H9 (cell line): Measurements from ENCODE around the gene IL12RB1. TPM values are rescaled to one million over a fixed set of nuclear protein-coding genes. Genes with fewer than 3 reads are reported as not detected.
"Not testable (repeated sequence)": the region's sequence is repeated elsewhere in the genome, so short reads cannot be mapped to it uniquely, and the experiment has no call there.

Experiments used
- DNase-seq: peaks from one replicate; pipeline ENCODE4 v3.0.0-alpha.2; 2017
- H2AFZ ChIP-seq: one replicate; pipeline ENCODE4 v1.6.1; 2013; ENCODE audit warnings: mild to moderate bottlenecking, low read length, control low read depth, moderate library complexity
- H2AK5ac ChIP-seq: 2 replicates; pipeline ENCODE4 v1.6.1; 2013; ENCODE audit warnings: low read length, control low read depth, mixed read lengths; ENCODE audit not compliant: insufficient read length
- H2BK120ac ChIP-seq: one replicate; pipeline ENCODE4 v1.6.1; 2013; ENCODE audit warnings: low read depth, mild to moderate bottlenecking, low read length, control low read depth, inconsistent platforms; ENCODE audit not compliant: poor library complexity, severe bottlenecking
- H2BK12ac ChIP-seq: 2 replicates; pipeline ENCODE4 v1.6.1; 2013; ENCODE audit warnings: low read length, control low read depth, mixed read lengths, low read depth; ENCODE audit not compliant: insufficient read length
- H2BK15ac ChIP-seq: 2 replicates; pipeline ENCODE4 v1.6.1; 2013; ENCODE audit warnings: low read depth, low read length, control low read depth
- H2BK20ac ChIP-seq: one replicate; pipeline ENCODE4 v1.6.1; 2013; ENCODE audit warnings: low read depth, mild to moderate bottlenecking, low read length, control low read depth, inconsistent platforms; ENCODE audit not compliant: poor library complexity, severe bottlenecking
- H2BK5ac ChIP-seq: 2 replicates; pipeline ENCODE4 v1.6.1; 2013; ENCODE audit warnings: low read length, control low read depth, mixed read lengths; ENCODE audit not compliant: insufficient read length
- H3K14ac ChIP-seq: 2 replicates; pipeline ENCODE4 v1.6.1; 2013; ENCODE audit warnings: low read length, control low read depth; ENCODE audit not compliant: insufficient read depth
- H3K18ac ChIP-seq: 2 replicates; pipeline ENCODE4 v1.6.1; 2013; ENCODE audit warnings: low read depth, mild to moderate bottlenecking, mixed read lengths, low read length, control low read depth; ENCODE audit not compliant: insufficient read length
- H3K23ac ChIP-seq: 2 replicates; pipeline ENCODE4 v1.6.1; 2013; ENCODE audit warnings: low read length, control low read depth, mixed read lengths, low read depth; ENCODE audit not compliant: insufficient read length
- H3K23me2 ChIP-seq: 2 replicates; pipeline ENCODE4 v1.6.1; 2013; ENCODE audit warnings: low read depth, mild to moderate bottlenecking, mixed read lengths, low read length, control low read depth; ENCODE audit not compliant: insufficient read length, poor library complexity, severe bottlenecking
- H3K27ac ChIP-seq: 2 replicates; pipeline ENCODE4 v1.5.1; 2013; ENCODE audit warnings: low read length, control low read depth, mixed read lengths, low read depth; ENCODE audit not compliant: insufficient read length
- H3K27me3 ChIP-seq: 2 replicates; pipeline ENCODE4 v1.6.1; 2013; ENCODE audit warnings: low read length, control low read depth, inconsistent platforms; ENCODE audit not compliant: insufficient read depth
- H3K4ac ChIP-seq: 2 replicates; pipeline ENCODE4 v1.6.1; 2013; ENCODE audit warnings: low read depth, mild to moderate bottlenecking, control low read depth, inconsistent platforms, low read length, moderate library complexity
- H3K4me1 ChIP-seq: 2 replicates; pipeline ENCODE4 v1.6.1; 2013; ENCODE audit warnings: low read length, control low read depth, inconsistent platforms; ENCODE audit not compliant: insufficient read depth
- H3K4me2 ChIP-seq: 2 replicates; pipeline ENCODE4 v1.6.1; 2013; ENCODE audit warnings: low read length, control low read depth, mixed read lengths; ENCODE audit not compliant: insufficient read length, insufficient read depth
- H3K56ac ChIP-seq: 2 replicates; pipeline ENCODE4 v1.6.1; 2013; ENCODE audit warnings: low read depth, mild to moderate bottlenecking, mixed read lengths, low read length, control low read depth; ENCODE audit not compliant: insufficient read length
- H3K79me1 ChIP-seq: 2 replicates; pipeline ENCODE4 v1.6.1; 2013; ENCODE audit warnings: low read depth, mild to moderate bottlenecking, moderate library complexity, low read length, control low read depth, inconsistent platforms; ENCODE audit not compliant: insufficient read depth, poor library complexity, severe bottlenecking
- H3K79me2 ChIP-seq: 2 replicates; pipeline ENCODE4 v1.6.1; 2013; ENCODE audit warnings: low read length, control low read depth, inconsistent platforms; ENCODE audit not compliant: insufficient read depth
- H3K9ac ChIP-seq: 2 replicates; pipeline ENCODE4 v1.6.1; 2013; ENCODE audit warnings: low read length, control low read depth, mixed read lengths; ENCODE audit not compliant: insufficient read length; ENCODE audit errors: extremely low read depth
- H3K9me3 ChIP-seq: one replicate; pipeline ENCODE4 v1.6.1; 2013; ENCODE audit warnings: low read depth, low read length, inconsistent platforms; ENCODE audit not compliant: control insufficient read depth
- H3T11ph ChIP-seq: one replicate; pipeline ENCODE4 v1.6.1; 2013; ENCODE audit warnings: mild to moderate bottlenecking, low read length, control low read depth, inconsistent platforms
- H4K20me1 ChIP-seq: one replicate; pipeline ENCODE4 v1.6.1; 2013; ENCODE audit not compliant: control insufficient read depth, insufficient read length, insufficient read depth
- H4K5ac ChIP-seq: 2 replicates; pipeline ENCODE4 v1.6.1; 2013; ENCODE audit warnings: low read depth, mild to moderate bottlenecking, mixed read lengths, low read length, control low read depth; ENCODE audit not compliant: insufficient read length
- H4K8ac ChIP-seq: replicated peaks from 2 replicates; pipeline ENCODE4 v1.6.1; 2013; ENCODE audit warnings: low read length, control low read depth, mixed read lengths, low read depth; ENCODE audit not compliant: insufficient read length
- H4K91ac ChIP-seq: 2 replicates; pipeline ENCODE4 v1.6.1; 2013; ENCODE audit warnings: low read depth, mild to moderate bottlenecking, moderate library complexity, mixed read lengths, low read length, control low read depth; ENCODE audit not compliant: insufficient read length
- H3K27ac Mint-ChIP-seq, 3 experiments: 2 replicates in 2 of 3; 3 replicates in 1 of 3; pipeline ENCODE4 v1.8.0; 2020 to 2021; ENCODE audit warnings: mixed read lengths in 3 of 3, mild to moderate bottlenecking in 1 of 3, moderate library complexity in 1 of 3
- H3K27me3 Mint-ChIP-seq: 2 replicates; pipeline ENCODE4 v1.8.0; 2021; ENCODE audit warnings: low read depth, mild to moderate bottlenecking, moderate library complexity, mixed read lengths
- H3K36me3 Mint-ChIP-seq, 3 experiments: 2 replicates in 2 of 3; 3 replicates in 1 of 3; pipeline ENCODE4 v1.8.0; 2020 to 2021; ENCODE audit warnings: low read depth in 3 of 3, mixed read lengths in 3 of 3; ENCODE audit not compliant: insufficient read depth in 1 of 3
- H3K4me1 Mint-ChIP-seq, 2 experiments: 2 replicates each; pipeline ENCODE4 v1.8.0; 2020; ENCODE audit warnings: mixed read lengths in 2 of 2
- H3K4me3 Mint-ChIP-seq, 2 experiments: 2 replicates in 1 of 2; 3 replicates in 1 of 2; pipeline ENCODE4 v1.8.0; 2020 to 2021; ENCODE audit warnings: mild to moderate bottlenecking in 2 of 2, mixed read lengths in 2 of 2, moderate library complexity in 1 of 2
- H3K9me3 Mint-ChIP-seq, 2 experiments: 2 replicates in 1 of 2; 3 replicates in 1 of 2; pipeline ENCODE4 v1.8.0; 2020; ENCODE audit warnings: mild to moderate bottlenecking in 2 of 2, mixed read lengths in 2 of 2, moderate library complexity in 1 of 2
- CTCF ChIP-seq: fragments of 200-600 bp; sonication (generic); conservative IDR thresholded peaks from 3 replicates; pipeline ENCODE4 v1.8.0; 2021; ENCODE audit warnings: antibody characterized with exemption, mild to moderate bottlenecking
- WGBS: extraction: QIAGEN DNeasy Blood & Tissue Kit; methylation state at CpG from one replicate; pipeline ENCODE4 v1.1.7; 2013; ENCODE audit warnings: missing lambda C conversion rate, low lambda C conversion rate, mixed read lengths; ENCODE audit not compliant: insufficient read length; ENCODE audit errors: extremely low coverage; 5-methylcytosine and 5-hydroxymethylcytosine counted together
- total RNA-seq: library from RNA; stranded (reverse); gene quantifications from 2 replicates; pipeline ENCODE4 v1.2.1, GENCODE V29; 2021

IL12RB1 gene
- total RNA-seq, 1 experiment from 2014 or later: not detected

- no CpG with 5 or more reads among the region's 9 CpGs for WGBS
- no peak for DNase-seq
Measured at GRCh38 chr19:18107235-18107634, 20.5 kb upstream of the IL12RB1 start.

GRCh38 chr19:18105259-18105658, 18.5 kb upstream of the IL12RB1 start:
- not testable (repeated sequence) for H3K4me1 ChIP-seq, DNase-seq, H3K56ac ChIP-seq, H3K79me2 ChIP-seq, H4K8ac ChIP-seq, H4K20me1 ChIP-seq, H3K14ac ChIP-seq, H3K9me3 Mint-ChIP-seq, H3K27ac Mint-ChIP-seq, H3K4me3 Mint-ChIP-seq, H3K18ac ChIP-seq, H4K91ac ChIP-seq, H3K4me2 ChIP-seq, H3K9me3 ChIP-seq, H2AFZ ChIP-seq, H2BK15ac ChIP-seq, H3K4ac ChIP-seq, H3K79me1 ChIP-seq, H2AK5ac ChIP-seq, H3K9ac ChIP-seq, H3K36me3 Mint-ChIP-seq, H2BK12ac ChIP-seq, H2BK5ac ChIP-seq, H2BK120ac ChIP-seq, H3K27ac ChIP-seq, H4K5ac ChIP-seq, H3K23ac ChIP-seq, H3T11ph ChIP-seq, H3K27me3 ChIP-seq, H2BK20ac ChIP-seq
- WGBS: no CpG with 5 or more reads among the region's 7 CpGs
- peaks cover 19 to 26% of the 10 kb centered on the region in 2 experiments for H3K4me1 Mint-ChIP-seq
- peaks cover 17% of the 10 kb centered on the region for H3K27me3 Mint-ChIP-seq
- H3K23me2 ChIP-seq: peaks cover 11% of the 10 kb centered on the region

More at GRCh38 chr19:18107235-18107634, 20.5 kb upstream of the IL12RB1 start:
- Histone ChIP-seq H4K20me1 (no peaks in the 10 kb centered on the region), H3K9ac (no peak overlapping the region), H3K56ac (no peak overlapping the region), H3K4me1 (no peaks in the 10 kb centered on the region), H3K4me2 (no peak overlapping the region), H3K79me2 (no peaks in the 10 kb centered on the region), H4K5ac (no peak overlapping the region), H3K27me3 (no peaks in the 10 kb centered on the region; the same call in 1 of the 2 replicates), H2BK5ac (no peak overlapping the region), H3K23me2 (peaks cover 16% of the 10 kb centered on the region), H2BK15ac (no peak overlapping the region), H3K23ac (no peak overlapping the region), H3K9me3 (no peaks in the 10 kb centered on the region), H2BK12ac (no peak overlapping the region), H3T11ph (no peak overlapping the region), H3K4ac (no peak overlapping the region), H2AFZ (no peak overlapping the region), H3K27ac (no peak overlapping the region), H3K14ac (no peak overlapping the region), H4K91ac (no peak overlapping the region), H4K8ac (no peak overlapping the region), H2BK120ac (no peak overlapping the region), H2AK5ac (no peak overlapping the region), H2BK20ac (no peak overlapping the region), H3K79me1 (no peaks in the 10 kb centered on the region), H3K18ac (no peak overlapping the region)
- Mint-ChIP-seq H3K27ac (no peak overlapping the region), H3K27me3 (peaks cover 22% of the 10 kb centered on the region), H3K4me3 (no peak overlapping the region), H3K9me3 (no peaks in the 10 kb centered on the region), H3K36me3 (no peaks in the 10 kb centered on the region; a peak in 1 of 7 replicates), H3K4me1 (peaks cover 13 to 21% of the 10 kb centered on the region in 2 experiments)
- TF ChIP-seq CTCF: no peak
